Measurements from ENCODE around the gene SCD5.
A peak's percentile ranks its signal among the peaks of the same experiment; 100 is the strongest.

The SCD5 gene

GRCh38 chr4:82792912-82793649, 5.5 kb downstream of the SCD5 start:
- no peak for DNase-seq

GRCh38 chr4:82791179-82791578, 7.4 kb downstream of the SCD5 start:
- DNase-seq, result no peak

- DNase-seq, result no peak
Observed at GRCh38 chr4:82790060-82790660, 8.4 kb downstream of the SCD5 start.

- DNase-seq, result no peak
Observed at GRCh38 chr4:82789025-82789776, 9.4 kb downstream of the SCD5 start.

- no peak for DNase-seq
Observed at GRCh38 chr4:82787342-82787741, 11.3 kb downstream of the SCD5 start.

GRCh38 chr4:82786828-82787227, 11.8 kb downstream of the SCD5 start:
- no peak for DNase-seq

GRCh38 chr4:82785611-82786400, 12.8 kb downstream of the SCD5 start:
- DNase-seq, result no peak

GRCh38 chr4:82784681-82785610, 13.7 kb downstream of the SCD5 start:
- no peak for DNase-seq

- no peak for DNase-seq
Observed at GRCh38 chr4:82782626-82783345, 15.8 kb downstream of the SCD5 start.

GRCh38 chr4:82780752-82781231, 17.8 kb downstream of the SCD5 start:
- peak; percentile 81 for DNase-seq

GRCh38 chr4:82780170-82780751, 18.3 kb downstream of the SCD5 start:
- DNase-seq, result no peak

GRCh38 chr4:82779032-82779431, 19.6 kb downstream of the SCD5 start:
- DNase-seq, result no peak

GRCh38 chr4:82777857-82778525, 20.6 kb downstream of the SCD5 start:
- no peak for DNase-seq

- DNase-seq, result no peak
Observed at GRCh38 chr4:82776925-82777542, 21.6 kb downstream of the SCD5 start.

- DNase-seq, result no peak
Observed at GRCh38 chr4:82775243-82775642, 23.4 kb downstream of the SCD5 start.

- DNase-seq, result no peak
Observed at GRCh38 chr4:82774711-82775171, 23.9 kb downstream of the SCD5 start.

GRCh38 chr4:82773057-82773456, 25.5 kb downstream of the SCD5 start:
- DNase-seq, result no peak

- no peak for DNase-seq
Observed at GRCh38 chr4:82770607-82771006, 28.0 kb downstream of the SCD5 start.

- no peak for DNase-seq
Observed at GRCh38 chr4:82765134-82765533, 33.5 kb downstream of the SCD5 start.

- no peak for DNase-seq
Observed at GRCh38 chr4:82761229-82761628, 37.4 kb downstream of the SCD5 start.

Data from NCI-H2029 (cell line).